Vagina (tissue), 2 donors: Measurements from ENCODE around the gene USP14. TPM values are rescaled to one million over a fixed set of nuclear protein-coding genes. Genes with fewer than 3 reads are reported as not detected.

Experiments
- DNase-seq, 2 donors: peaks; one replicate each; pipeline ENCODE4 v3.0.0-alpha.2; 2017; ENCODE audit errors: extremely low spot score in 2 of 2
- H3K27ac ChIP-seq: fragments of 200-600 bp; sonication (generic); one replicate; pipeline ENCODE4 v1.5.1; 2019
- H3K27me3 ChIP-seq: fragments of 200-600 bp; sonication (generic); one replicate; pipeline ENCODE4 v1.5.1; 2019
- H3K36me3 ChIP-seq, 2 donors: fragments of 200-600 bp; sonication (generic); one replicate each; pipeline ENCODE4 v1.5.1; 2017 to 2019
- H3K4me1 ChIP-seq: fragments of 200-600 bp; sonication (generic); one replicate; pipeline ENCODE4 v1.5.1; 2019
- H3K4me3 ChIP-seq, 2 donors: fragments of 200-600 bp; sonication (generic); 1 replicate in 1 of 2; 2 replicates in 1 of 2; pipeline ENCODE4 v1.5.1; 2016 to 2019
- H3K9me3 ChIP-seq: fragments of 200-600 bp; sonication (generic); one replicate; pipeline ENCODE4 v1.5.1; 2019
- POLR2A ChIP-seq, 2 donors: fragments of 450-650 bp; IDR thresholded peaks; one replicate each; pipeline ENCODE4 v1.6.1; 2017; ENCODE audit warnings: antibody characterized with exemption in 2 of 2, mild to moderate bottlenecking in 2 of 2, moderate library complexity in 2 of 2
- POLR2AphosphoS5 ChIP-seq, 2 donors: sonication (generic); formaldehyde crosslinking; IDR thresholded peaks; one replicate each; pipeline ENCODE4 v1.9.0; 2017; ENCODE audit warnings: antibody characterized with exemption in 2 of 2, mild to moderate bottlenecking in 2 of 2, low read depth in 1 of 2; ENCODE audit not compliant: insufficient read depth in 1 of 2
- intact Hi-C: fragments of 100-400 bp; cut with DNase I; formaldehyde crosslinking; loops from one replicate; pipeline ENCODE4 v1.15.1; 2023
- total RNA-seq: library from RNA; depleted of rRNA; stranded (reverse); fragments of >200 nt; gene quantifications from one replicate; pipeline ENCODE4 v1.2.3, GENCODE V29; 2016
- TF ChIP-seq, protein P1 (sequence below), 3 experiments: fragments of 450-650 bp in 2 of 3; fragments of 200-600 bp in 1 of 3; sonication (generic) in 1 of 3; IDR thresholded peaks; one replicate each; pipeline ENCODE4 v1.5.1; 2017 to 2019; ENCODE audit warnings: antibody characterized with exemption in 3 of 3, mild to moderate bottlenecking in 2 of 3, moderate library complexity in 2 of 3

USP14 gene
- total RNA-seq, 1 donor from 2014 or later: 26.3 TPM

DNA sequence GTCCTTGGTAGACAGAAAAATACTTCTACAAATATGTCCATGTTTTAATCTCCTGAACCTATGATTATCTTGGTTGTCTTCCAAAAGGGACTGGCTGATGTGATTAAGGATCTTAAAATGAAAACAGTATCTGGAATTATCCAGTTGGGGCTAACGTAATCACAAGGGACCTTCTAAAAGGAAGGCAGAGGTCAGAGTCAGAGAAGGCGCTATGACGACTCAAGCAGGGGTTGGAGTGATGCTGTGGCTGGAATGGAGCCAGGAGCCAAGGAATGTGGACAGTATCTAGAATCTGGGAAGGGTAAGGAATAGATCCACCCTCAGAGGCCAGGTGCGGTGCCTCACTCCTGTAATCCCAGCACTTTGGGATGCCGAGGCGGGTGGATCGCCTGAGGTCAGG lies 4.2 kb upstream of the USP14 start:
- H3K9me3 ChIP-seq: no peaks in the 10 kb centered on the region
- no peak overlapping the region for H3K4me3 ChIP-seq
- TF ChIP-seq, protein P1, sequence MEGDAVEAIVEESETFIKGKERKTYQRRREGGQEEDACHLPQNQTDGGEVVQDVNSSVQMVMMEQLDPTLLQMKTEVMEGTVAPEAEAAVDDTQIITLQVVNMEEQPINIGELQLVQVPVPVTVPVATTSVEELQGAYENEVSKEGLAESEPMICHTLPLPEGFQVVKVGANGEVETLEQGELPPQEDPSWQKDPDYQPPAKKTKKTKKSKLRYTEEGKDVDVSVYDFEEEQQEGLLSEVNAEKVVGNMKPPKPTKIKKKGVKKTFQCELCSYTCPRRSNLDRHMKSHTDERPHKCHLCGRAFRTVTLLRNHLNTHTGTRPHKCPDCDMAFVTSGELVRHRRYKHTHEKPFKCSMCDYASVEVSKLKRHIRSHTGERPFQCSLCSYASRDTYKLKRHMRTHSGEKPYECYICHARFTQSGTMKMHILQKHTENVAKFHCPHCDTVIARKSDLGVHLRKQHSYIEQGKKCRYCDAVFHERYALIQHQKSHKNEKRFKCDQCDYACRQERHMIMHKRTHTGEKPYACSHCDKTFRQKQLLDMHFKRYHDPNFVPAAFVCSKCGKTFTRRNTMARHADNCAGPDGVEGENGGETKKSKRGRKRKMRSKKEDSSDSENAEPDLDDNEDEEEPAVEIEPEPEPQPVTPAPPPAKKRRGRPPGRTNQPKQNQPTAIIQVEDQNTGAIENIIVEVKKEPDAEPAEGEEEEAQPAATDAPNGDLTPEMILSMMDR (IDR thresholded peaks at IDR 0.05): no peak
- TF ChIP-seq POLR2A (IDR thresholded peaks at IDR 0.05) (no peak), POLR2AphosphoS5 (IDR thresholded peaks at IDR 0.05; ENCODE audit: insufficient read depth in 1 of 2, low read depth in 1 of 2) (no peak)
- no peaks in the 10 kb centered on the region for H3K27me3 ChIP-seq
- H3K4me1 ChIP-seq: peaks cover 1% of the 10 kb centered on the region
- H3K36me3 ChIP-seq: no peaks in the 10 kb centered on the region
- DNase-seq: no peak
- intact Hi-C loops: no loop called here
- H3K27ac ChIP-seq: no peak overlapping the region

- H3K4me3 ChIP-seq: no peak overlapping the region
- H3K9me3 ChIP-seq: no peaks in the 10 kb centered on the region
- intact Hi-C loops: no loop called here
- TF ChIP-seq, protein P1 (IDR thresholded peaks at IDR 0.05): no peak
- TF ChIP-seq POLR2AphosphoS5 (IDR thresholded peaks at IDR 0.05; ENCODE audit: insufficient read depth in 1 of 2, low read depth in 1 of 2) (no peak), POLR2A (IDR thresholded peaks at IDR 0.05) (no peak)
- no peak overlapping the region for H3K27ac ChIP-seq
- H3K36me3 ChIP-seq: no peaks in the 10 kb centered on the region
- no peaks in the 10 kb centered on the region for H3K27me3 ChIP-seq
- H3K4me1 ChIP-seq: peaks cover 17% of the 10 kb centered on the region
- no peak for DNase-seq
These were observed 2.7 kb upstream of the USP14 start for GRCh38 chr18:155688-156087.

GRCh38 chr18:156514-157230 lies 1.7 kb upstream of the USP14 start:
- no peak for DNase-seq
- Histone ChIP-seq H3K9me3 (no peaks in the 10 kb centered on the region), H3K36me3 (no peaks in the 10 kb centered on the region), H3K4me1 (peaks cover 25% of the 10 kb centered on the region), H3K27ac (no peak overlapping the region), H3K4me3 (no peak overlapping the region), H3K27me3 (no peaks in the 10 kb centered on the region)
- TF ChIP-seq, protein P1 (IDR thresholded peaks at IDR 0.05): no peak
- TF ChIP-seq POLR2AphosphoS5 (IDR thresholded peaks at IDR 0.05; ENCODE audit: insufficient read depth in 1 of 2, low read depth in 1 of 2) (no peak), POLR2A (IDR thresholded peaks at IDR 0.05) (no peak)
- intact Hi-C loops: no loop called here

- no peaks in the 10 kb centered on the region for H3K36me3 ChIP-seq
- peak overlapping the region; percentile 76 to 82 for H3K4me3 ChIP-seq
- peak overlapping the region; percentile 81 for H3K27ac ChIP-seq
- TF ChIP-seq, protein P1 (IDR thresholded peaks at IDR 0.05): no peak
- no peak for TF ChIP-seq POLR2AphosphoS5 (IDR thresholded peaks at IDR 0.05; ENCODE audit: insufficient read depth in 1 of 2, low read depth in 1 of 2)
- no peak for TF ChIP-seq POLR2A (IDR thresholded peaks at IDR 0.05)
- peaks cover 25% of the 10 kb centered on the region for H3K4me1 ChIP-seq
- DNase-seq: no peak
- intact Hi-C loops: no loop called here
- H3K9me3 ChIP-seq: no peaks in the 10 kb centered on the region
- H3K27me3 ChIP-seq: no peaks in the 10 kb centered on the region
These were observed 788 bp downstream of the USP14 start for GRCh38 chr18:159037-159652.

GRCh38 chr18:159933-160332 lies 1.6 kb downstream of the USP14 start:
- DNase-seq: no peak
- TF ChIP-seq, protein P1 (IDR thresholded peaks at IDR 0.05): no peak
- no peak for TF ChIP-seq POLR2A (IDR thresholded peaks at IDR 0.05)
- Histone ChIP-seq H3K9me3 (no peaks in the 10 kb centered on the region), H3K4me3 (no peak overlapping the region), H3K27me3 (no peaks in the 10 kb centered on the region), H3K4me1 (peaks cover 25% of the 10 kb centered on the region), H3K27ac (no peak overlapping the region), H3K36me3 (peaks cover 0 to 2% of the 10 kb centered on the region in 2 donors)
- intact Hi-C loops: no loop called here
